ENCODE measurements around the gene TIMP3. TPM values are rescaled to one million over a fixed set of nuclear protein-coding genes. Genes with fewer than 3 reads are reported as not detected.

Gene TIMP3
- total RNA-seq, 1 donor from 2014 or later: 8.3 TPM

DNA sequence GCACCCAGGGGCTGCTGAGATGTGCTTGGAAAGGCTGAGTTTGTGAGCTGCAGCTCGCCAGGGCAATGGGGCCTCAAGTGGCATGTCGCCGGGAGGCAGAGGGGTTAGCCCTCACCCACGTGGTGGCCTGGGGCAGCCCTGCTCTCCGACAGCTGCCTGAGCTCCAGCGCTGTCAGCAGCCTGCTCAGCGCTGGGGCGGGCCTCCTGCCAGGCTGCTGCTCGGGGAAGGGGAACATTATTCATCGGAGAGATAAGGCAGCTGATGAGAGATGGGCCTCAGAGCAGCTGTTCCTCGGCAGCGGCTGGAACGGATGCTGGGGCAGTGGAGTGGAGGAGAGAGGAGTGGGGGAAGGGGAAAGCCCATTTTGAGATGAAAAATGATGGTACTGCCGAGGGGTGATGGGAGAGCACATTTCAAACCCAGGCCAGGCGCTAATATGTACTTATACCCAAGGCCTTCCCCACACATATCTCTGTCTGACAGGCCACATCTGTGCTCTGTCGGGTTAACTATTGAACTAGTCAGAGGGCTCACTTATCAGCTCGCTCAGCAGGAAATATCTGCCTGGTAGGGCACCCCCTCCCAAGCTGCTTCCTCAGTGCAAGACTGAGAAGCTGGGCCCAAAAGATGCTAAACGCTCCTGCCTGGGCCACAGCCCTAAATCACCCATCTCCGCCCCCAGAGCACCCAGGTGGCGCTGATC lies 79.5 kb downstream of the TIMP3 start:
- no peak for DNase-seq (ENCODE audit: low read depth)
- no peak overlapping the region for H3K4me3 ChIP-seq (ENCODE audit: low read depth, low read length)
- TF ChIP-seq, protein P1, sequence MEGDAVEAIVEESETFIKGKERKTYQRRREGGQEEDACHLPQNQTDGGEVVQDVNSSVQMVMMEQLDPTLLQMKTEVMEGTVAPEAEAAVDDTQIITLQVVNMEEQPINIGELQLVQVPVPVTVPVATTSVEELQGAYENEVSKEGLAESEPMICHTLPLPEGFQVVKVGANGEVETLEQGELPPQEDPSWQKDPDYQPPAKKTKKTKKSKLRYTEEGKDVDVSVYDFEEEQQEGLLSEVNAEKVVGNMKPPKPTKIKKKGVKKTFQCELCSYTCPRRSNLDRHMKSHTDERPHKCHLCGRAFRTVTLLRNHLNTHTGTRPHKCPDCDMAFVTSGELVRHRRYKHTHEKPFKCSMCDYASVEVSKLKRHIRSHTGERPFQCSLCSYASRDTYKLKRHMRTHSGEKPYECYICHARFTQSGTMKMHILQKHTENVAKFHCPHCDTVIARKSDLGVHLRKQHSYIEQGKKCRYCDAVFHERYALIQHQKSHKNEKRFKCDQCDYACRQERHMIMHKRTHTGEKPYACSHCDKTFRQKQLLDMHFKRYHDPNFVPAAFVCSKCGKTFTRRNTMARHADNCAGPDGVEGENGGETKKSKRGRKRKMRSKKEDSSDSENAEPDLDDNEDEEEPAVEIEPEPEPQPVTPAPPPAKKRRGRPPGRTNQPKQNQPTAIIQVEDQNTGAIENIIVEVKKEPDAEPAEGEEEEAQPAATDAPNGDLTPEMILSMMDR (conservative IDR thresholded peaks at IDR 0.05; ENCODE audit: low read depth, low read length): no peak

DNA sequence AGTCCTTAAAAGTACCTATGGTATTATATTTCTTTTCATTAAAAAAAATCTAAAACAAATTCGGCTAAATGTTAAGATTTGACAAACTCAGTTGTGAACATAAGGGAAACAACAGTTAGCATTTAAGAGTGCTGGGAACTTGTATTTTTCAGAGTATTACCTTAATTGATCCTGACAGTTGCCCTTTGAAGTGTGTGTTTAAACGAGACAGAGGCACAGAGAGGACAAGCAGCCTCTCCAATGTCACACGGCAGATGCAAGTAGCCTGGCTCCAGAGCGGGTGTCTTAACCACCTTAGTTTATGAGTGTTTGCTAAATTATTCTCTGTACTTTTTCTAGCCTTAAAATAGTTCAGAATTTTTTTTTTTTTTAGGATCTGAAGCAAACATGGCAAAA lies 80.9 kb downstream of the TIMP3 start:
- DNase-seq (ENCODE audit: low read depth): no peak
- TF ChIP-seq, protein P1 (conservative IDR thresholded peaks at IDR 0.05; ENCODE audit: low read depth, low read length): no peak
- no peak overlapping the region for H3K4me3 ChIP-seq (ENCODE audit: low read depth, low read length)

DNA sequence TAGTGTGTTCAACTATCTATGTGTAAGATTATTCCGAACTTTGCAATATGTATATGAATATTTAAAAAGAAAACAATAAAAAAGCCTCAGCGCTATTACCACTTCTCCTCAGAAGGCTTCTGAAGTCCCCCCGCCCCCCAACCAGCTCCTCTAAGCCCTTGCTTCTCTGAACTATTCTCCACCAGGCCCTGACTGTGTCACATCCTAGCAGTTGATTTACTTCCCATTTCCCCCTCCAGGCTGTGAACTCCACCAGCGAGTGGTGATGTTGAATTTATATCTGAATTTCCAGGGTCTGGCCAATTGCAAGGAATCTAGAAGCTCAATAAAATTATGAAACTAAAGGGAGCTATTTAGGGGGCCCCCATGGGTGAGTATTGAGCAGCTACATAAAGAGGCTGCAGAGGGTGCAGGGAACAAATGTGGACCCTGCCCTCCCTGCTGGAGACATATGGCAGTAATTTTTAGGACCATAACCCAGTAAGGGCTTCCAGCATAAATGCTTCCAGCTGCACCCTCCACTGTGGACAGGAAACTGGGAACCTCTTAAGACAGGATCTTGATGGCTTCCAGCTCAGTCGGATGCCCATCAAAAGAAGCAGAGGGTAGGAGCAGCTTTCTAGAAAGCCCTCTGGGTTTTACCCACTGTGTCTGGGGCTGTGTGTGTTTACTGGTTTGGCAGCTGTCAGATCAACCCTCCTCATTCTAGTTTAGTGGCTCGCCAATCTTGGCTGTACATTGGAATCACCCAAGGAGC lies 81.4 kb downstream of the TIMP3 start:
- DNase-seq (ENCODE audit: low read depth): no peak
- H3K4me3 ChIP-seq (ENCODE audit: low read depth, low read length): no peak overlapping the region
- TF ChIP-seq, protein P1 (conservative IDR thresholded peaks at IDR 0.05; ENCODE audit: low read depth, low read length): no peak

DNA sequence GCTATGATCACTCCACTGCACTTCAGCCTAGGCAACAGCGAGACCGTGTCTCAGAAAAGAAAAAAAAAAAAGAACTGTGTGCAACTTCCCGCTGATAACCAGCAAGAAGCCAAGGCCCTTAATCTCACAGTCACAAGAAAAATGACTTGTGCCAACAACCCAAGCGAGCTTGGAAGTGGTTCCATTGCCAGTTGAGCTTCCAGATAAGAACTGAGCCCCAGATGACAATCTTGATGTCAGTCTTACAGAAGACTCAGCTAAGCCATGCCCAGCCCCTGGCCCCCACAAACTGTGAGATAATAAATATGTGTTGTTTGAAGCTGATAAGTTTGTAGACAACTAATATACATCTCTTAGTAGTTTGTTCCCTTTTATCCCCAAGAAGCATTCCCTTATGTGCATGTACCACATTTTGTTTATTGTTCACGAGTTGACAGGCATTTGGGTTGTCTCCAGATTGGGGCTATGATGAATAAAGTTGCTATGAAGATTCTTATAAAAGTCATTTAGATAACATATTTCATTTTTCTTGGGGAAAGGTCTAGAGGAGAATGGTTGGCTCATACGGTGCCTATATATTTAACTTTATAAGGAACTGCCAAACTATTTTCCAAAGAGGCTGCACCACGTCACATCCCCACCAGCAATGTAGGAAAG lies 85.9 kb downstream of the TIMP3 start:
- no peak overlapping the region for H3K4me3 ChIP-seq (ENCODE audit: low read depth, low read length)
- DNase-seq (ENCODE audit: low read depth): no peak
- TF ChIP-seq, protein P1 (conservative IDR thresholded peaks at IDR 0.05; ENCODE audit: low read depth, low read length): no peak

DNA sequence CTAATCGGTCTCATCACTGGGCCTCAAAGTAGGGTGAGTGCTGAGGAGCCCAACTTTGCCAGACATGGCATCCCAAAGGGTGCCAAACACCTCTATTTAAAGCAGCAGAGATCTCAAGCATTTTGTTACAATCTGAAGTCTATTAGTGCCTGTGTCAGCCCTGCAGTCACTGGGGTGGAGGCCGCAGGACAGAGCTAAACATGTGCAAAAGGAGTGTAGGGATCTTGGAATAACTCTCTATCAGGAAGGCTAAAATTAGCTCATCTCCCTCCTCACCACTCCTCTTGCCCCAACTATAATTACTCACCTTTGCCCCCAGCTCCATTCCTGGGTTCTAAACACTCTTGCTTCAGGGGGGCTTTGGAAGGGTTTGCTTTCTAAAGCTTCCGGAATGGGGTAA lies 87.5 kb downstream of the TIMP3 start:
- DNase-seq (ENCODE audit: low read depth): no peak
- TF ChIP-seq, protein P1 (conservative IDR thresholded peaks at IDR 0.05; ENCODE audit: low read depth, low read length): no peak
- no peak overlapping the region for H3K4me3 ChIP-seq (ENCODE audit: low read depth, low read length)

DNA sequence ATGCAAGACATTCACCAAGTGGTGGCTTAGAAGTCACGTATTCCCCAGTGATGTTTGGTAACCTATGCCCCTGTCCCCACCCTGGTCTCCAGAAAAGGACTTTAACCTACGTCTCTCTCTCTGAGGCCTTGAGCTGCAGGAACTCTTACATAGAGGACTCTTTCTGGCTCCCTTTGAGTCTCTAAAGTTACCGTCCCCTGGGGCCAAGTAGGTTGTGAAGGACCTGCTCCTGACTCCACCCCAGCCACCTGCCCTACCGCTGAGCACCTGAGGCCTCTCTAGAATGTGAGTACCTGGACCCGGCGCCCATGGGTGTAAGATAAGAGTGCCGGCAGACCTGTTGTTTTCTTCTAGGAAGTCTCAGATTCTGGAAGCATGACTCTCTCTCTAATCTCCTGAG lies 95.4 kb downstream of the TIMP3 start:
- DNase-seq (ENCODE audit: low read depth): no peak
- no peak overlapping the region for H3K4me3 ChIP-seq (ENCODE audit: low read depth, low read length)
- TF ChIP-seq, protein P1 (conservative IDR thresholded peaks at IDR 0.05; ENCODE audit: low read depth, low read length): no peak
